Mesenchymal stem cell (in vitro differentiated cells and primary cell): ENCODE measurements around the gene AMY1C.
"Not testable (repeated sequence)": the region's sequence is repeated elsewhere in the genome, so short reads cannot be mapped to it uniquely, and the experiment has no call there.

Source experiments
- DNase-seq: peaks from one replicate; pipeline ENCODE4 v3.0.0-alpha.2; 2013
- H2AFZ ChIP-seq: one replicate; pipeline ENCODE4 v1.6.1; 2013; ENCODE audit warnings: low read depth, mild to moderate bottlenecking, control low read depth, inconsistent platforms, low read length, moderate library complexity
- H2AK5ac ChIP-seq: 2 replicates; pipeline ENCODE4 v1.6.1; 2013; ENCODE audit warnings: low read length, moderate library complexity, mild to moderate bottlenecking, inconsistent platforms; ENCODE audit not compliant: severe bottlenecking
- H2BK120ac ChIP-seq: one replicate; pipeline ENCODE4 v1.6.1; 2013; ENCODE audit warnings: low read depth, mild to moderate bottlenecking, inconsistent platforms, low read length, moderate library complexity
- H2BK12ac ChIP-seq, 2 experiments: one replicate each; pipeline ENCODE4 v1.6.1; 2013; ENCODE audit warnings: inconsistent platforms in 2 of 2, low read length in 2 of 2, mild to moderate bottlenecking in 2 of 2, moderate library complexity in 2 of 2, control low read depth in 1 of 2
- H2BK15ac ChIP-seq: one replicate; pipeline ENCODE4 v1.6.1; 2013; ENCODE audit warnings: mild to moderate bottlenecking, low read depth, inconsistent platforms; ENCODE audit not compliant: poor library complexity, severe bottlenecking
- H2BK5ac ChIP-seq: 2 replicates; pipeline ENCODE4 v1.6.1; 2013; ENCODE audit warnings: low read depth, mild to moderate bottlenecking, low read length, control low read depth, inconsistent platforms; ENCODE audit not compliant: poor library complexity, severe bottlenecking
- H3K14ac ChIP-seq, 2 experiments: one replicate each; pipeline ENCODE4 v1.6.1; 2013; ENCODE audit warnings: inconsistent platforms in 2 of 2, low read length in 2 of 2, control low read depth in 1 of 2, mild to moderate bottlenecking in 1 of 2, moderate library complexity in 1 of 2
- H3K18ac ChIP-seq, 2 experiments: one replicate each; pipeline ENCODE4 v1.6.1; 2013; ENCODE audit warnings: inconsistent platforms in 2 of 2, low read length in 2 of 2, control low read depth in 1 of 2, low read depth in 1 of 2, mild to moderate bottlenecking in 1 of 2
- H3K23ac ChIP-seq, 2 experiments: one replicate each; pipeline ENCODE4 v1.6.1; 2013; ENCODE audit warnings: inconsistent platforms in 2 of 2, low read length in 2 of 2, mild to moderate bottlenecking in 2 of 2, moderate library complexity in 2 of 2, control low read depth in 1 of 2
- H3K27ac ChIP-seq: 2 replicates; pipeline ENCODE4 v1.5.1; 2013; ENCODE audit warnings: mild to moderate bottlenecking, moderate library complexity, low read length, control low read depth, inconsistent platforms; ENCODE audit not compliant: poor library complexity, severe bottlenecking
- H3K27me3 ChIP-seq, 2 experiments: 2 replicates each; pipeline versions ENCODE4 v1.6.1 to v1.7.0; 2013; ENCODE audit warnings: low read length in 2 of 2, mild to moderate bottlenecking in 2 of 2, moderate library complexity in 2 of 2, control low read depth in 1 of 2, inconsistent platforms in 1 of 2; ENCODE audit not compliant: control insufficient read depth in 1 of 2, insufficient read depth in 1 of 2
- H3K36me3 ChIP-seq, 2 experiments: 2 replicates each; pipeline versions ENCODE4 v1.6.1 to v1.7.0; 2013; ENCODE audit warnings: low read length in 2 of 2, control low read depth in 1 of 2, inconsistent platforms in 1 of 2, low read depth in 1 of 2, mild to moderate bottlenecking in 1 of 2; ENCODE audit not compliant: insufficient read depth in 2 of 2, control insufficient read depth in 1 of 2
- H3K4ac ChIP-seq, 2 experiments: one replicate each; pipeline ENCODE4 v1.6.1; 2013; ENCODE audit warnings: inconsistent platforms in 2 of 2, low read length in 2 of 2, mild to moderate bottlenecking in 2 of 2, moderate library complexity in 2 of 2, control low read depth in 1 of 2, low read depth in 1 of 2
- H3K4me1 ChIP-seq: 2 replicates; pipeline ENCODE4 v1.6.1; 2013; ENCODE audit warnings: low read depth, low read length, control low read depth; ENCODE audit not compliant: control insufficient read depth, insufficient read depth
- H3K4me2 ChIP-seq: 2 replicates; pipeline ENCODE4 v1.6.1; 2013; ENCODE audit warnings: low read length, mild to moderate bottlenecking, inconsistent platforms; ENCODE audit not compliant: poor library complexity, severe bottlenecking
- H3K4me3 ChIP-seq, 2 experiments: 2 replicates each; pipeline versions ENCODE4 v1.5.1 to v1.7.0; 2013; ENCODE audit warnings: low read length in 2 of 2, mild to moderate bottlenecking in 2 of 2, control low read depth in 1 of 2, low read depth in 1 of 2; ENCODE audit not compliant: insufficient read depth in 1 of 2
- H3K79me1 ChIP-seq: replicated peaks from 2 replicates; pipeline ENCODE4 v1.6.1; 2013; ENCODE audit warnings: mild to moderate bottlenecking, control low read depth, low read length, inconsistent platforms; ENCODE audit not compliant: poor library complexity, severe bottlenecking
- H3K9ac ChIP-seq: 2 replicates; pipeline ENCODE4 v1.7.0; 2013; ENCODE audit warnings: mild to moderate bottlenecking, low read length, moderate library complexity
- H3K9me3 ChIP-seq: 2 replicates; pipeline ENCODE4 v1.7.0; 2013; ENCODE audit warnings: mild to moderate bottlenecking, low read length; ENCODE audit not compliant: control insufficient read depth
- H4K8ac ChIP-seq: one replicate; pipeline ENCODE4 v1.6.1; 2013; ENCODE audit warnings: inconsistent platforms, mild to moderate bottlenecking, low read length, moderate library complexity
- H4K91ac ChIP-seq: one replicate; pipeline ENCODE4 v1.6.1; 2013; ENCODE audit warnings: mild to moderate bottlenecking, low read length, inconsistent platforms
- WGBS: methylation state at CpG from one replicate; pipeline ENCODE4 v1.1.7; 2013; ENCODE audit warnings: mixed read lengths; 5-methylcytosine and 5-hydroxymethylcytosine counted together

AMY1C gene

DNA sequence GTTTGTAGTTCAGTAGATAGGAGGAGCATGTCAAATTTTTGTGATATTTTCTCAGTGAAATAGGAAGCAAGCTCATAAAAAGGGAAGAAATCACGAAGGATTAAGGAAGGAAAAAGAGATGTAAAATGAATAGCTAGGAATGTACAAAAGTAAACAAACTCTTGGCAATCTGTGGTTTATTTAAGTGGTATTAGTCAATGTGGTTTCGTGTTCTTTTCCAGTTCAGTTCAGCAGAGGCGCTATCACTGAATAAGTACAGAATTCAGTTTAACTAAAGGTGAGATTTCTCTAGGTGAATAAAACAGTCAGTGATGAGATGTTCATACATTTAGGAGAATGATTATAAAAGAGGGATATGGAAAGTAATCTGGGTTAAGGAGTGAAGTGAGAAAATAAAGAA lies 11.7 kb upstream of the AMY1C start:
- H3K4me2 ChIP-seq, H3K27me3 ChIP-seq, H2AK5ac ChIP-seq, H2BK15ac ChIP-seq, H3K9ac ChIP-seq, H3K9me3 ChIP-seq, H3K18ac ChIP-seq, H2AFZ ChIP-seq, H3K23ac ChIP-seq, H3K27ac ChIP-seq, DNase-seq, H2BK5ac ChIP-seq, H3K4me1 ChIP-seq, H2BK12ac ChIP-seq, H3K14ac ChIP-seq, H3K4ac ChIP-seq, H4K8ac ChIP-seq, H3K4me3 ChIP-seq, H3K79me1 ChIP-seq, H2BK120ac ChIP-seq, H3K36me3 ChIP-seq, H4K91ac ChIP-seq: not testable (repeated sequence)
- whole genome bisulfite sequencing, result no CpG with 5 or more reads among the region's 3 CpGs

DNA sequence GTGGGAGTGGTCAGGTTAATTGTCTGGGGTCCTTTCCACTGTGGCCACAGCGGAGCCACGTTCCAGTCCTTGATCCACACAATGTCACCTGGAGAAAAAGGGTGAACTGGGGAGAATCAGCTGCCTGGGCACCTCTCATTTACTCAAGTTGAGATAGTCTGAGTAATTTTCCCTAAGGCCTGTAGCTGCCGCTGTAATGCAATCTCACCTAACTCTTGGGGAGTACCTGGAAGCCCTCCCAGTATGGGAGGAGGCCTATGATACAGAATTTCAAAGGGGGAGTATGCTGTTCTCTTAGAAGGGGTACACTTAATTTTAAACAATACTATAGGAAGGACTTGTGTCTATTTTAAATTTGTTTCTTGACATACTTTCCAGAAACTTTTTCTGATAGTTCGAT lies 5.2 kb upstream of the AMY1C start:
- H3K18ac ChIP-seq, H3K36me3 ChIP-seq, H2AFZ ChIP-seq, H2BK12ac ChIP-seq, DNase-seq, H3K9me3 ChIP-seq, H3K4me1 ChIP-seq, H3K14ac ChIP-seq, H3K23ac ChIP-seq, H2AK5ac ChIP-seq, H2BK5ac ChIP-seq, H2BK15ac ChIP-seq, H3K4ac ChIP-seq, H3K4me2 ChIP-seq, H4K91ac ChIP-seq, H2BK120ac ChIP-seq, H4K8ac ChIP-seq, H3K27me3 ChIP-seq, H3K79me1 ChIP-seq, H3K27ac ChIP-seq, H3K9ac ChIP-seq, H3K4me3 ChIP-seq: not testable (repeated sequence)
- no CpG with 5 or more reads among the region's 4 CpGs for WGBS

DNA sequence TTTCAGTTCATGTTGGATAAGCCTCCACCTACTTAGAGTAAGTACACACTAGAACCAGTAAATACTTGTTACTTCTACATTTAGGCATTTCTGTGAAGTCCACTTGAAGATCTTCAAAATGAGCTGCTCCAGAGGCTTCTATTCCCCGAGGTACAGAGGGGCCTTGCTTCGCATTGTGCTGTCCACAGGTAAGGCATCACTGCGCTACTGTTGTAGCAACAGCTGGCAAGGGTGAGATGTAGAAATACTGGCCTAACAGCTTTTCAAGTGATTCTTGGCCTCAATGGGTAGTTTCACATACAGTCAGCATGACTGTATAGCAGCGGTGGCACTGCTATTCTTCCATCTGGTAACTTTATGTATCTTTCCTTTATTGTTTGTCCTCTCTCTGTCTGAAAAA lies 4.7 kb upstream of the AMY1C start:
- H2BK5ac ChIP-seq, H4K8ac ChIP-seq, H3K23ac ChIP-seq, H3K4me3 ChIP-seq, H4K91ac ChIP-seq, H3K18ac ChIP-seq, H3K27ac ChIP-seq, H2AK5ac ChIP-seq, H3K4me1 ChIP-seq, H3K4me2 ChIP-seq, H3K79me1 ChIP-seq, H2BK120ac ChIP-seq, DNase-seq, H3K9me3 ChIP-seq, H3K36me3 ChIP-seq, H2BK12ac ChIP-seq, H3K4ac ChIP-seq, H2BK15ac ChIP-seq, H3K14ac ChIP-seq, H3K9ac ChIP-seq, H2AFZ ChIP-seq, H3K27me3 ChIP-seq: not testable (repeated sequence)
- no CpG with 5 or more reads among the region's 4 CpGs for WGBS

DNA sequence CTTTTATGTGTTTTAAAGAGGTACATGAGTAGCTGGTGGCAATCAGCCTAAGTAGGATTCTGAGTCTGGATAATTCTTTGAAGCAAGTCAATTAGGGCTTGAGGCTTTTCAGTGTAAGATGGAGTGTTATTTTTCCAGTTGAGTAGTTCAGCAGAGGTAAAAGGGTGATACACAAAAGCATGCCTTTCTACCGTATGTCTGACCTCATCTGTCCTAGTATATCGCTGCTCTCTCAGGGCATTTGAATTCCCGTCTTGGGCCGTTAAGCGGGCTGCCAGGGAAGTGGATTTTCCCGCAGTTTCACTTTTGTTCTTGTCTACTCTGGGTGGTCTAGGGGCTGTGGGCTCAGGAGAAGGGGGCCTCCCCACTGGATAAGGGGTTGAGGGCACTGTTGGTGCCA lies 1.4 kb upstream of the AMY1C start:
- H3K79me1 ChIP-seq, H3K9me3 ChIP-seq, H3K23ac ChIP-seq, H2BK120ac ChIP-seq, H2AFZ ChIP-seq, H4K91ac ChIP-seq, H2BK5ac ChIP-seq, H3K27me3 ChIP-seq, H3K4me1 ChIP-seq, H4K8ac ChIP-seq, H3K4me3 ChIP-seq, H3K4me2 ChIP-seq, H3K9ac ChIP-seq, H2BK15ac ChIP-seq, H3K4ac ChIP-seq, H3K36me3 ChIP-seq, DNase-seq, H3K18ac ChIP-seq, H3K27ac ChIP-seq, H2AK5ac ChIP-seq, H3K14ac ChIP-seq, H2BK12ac ChIP-seq: not testable (repeated sequence)
- WGBS, result no CpG with 5 or more reads among the region's 6 CpGs
